HUES64 (cell line): ENCODE results near the gene KMT5C. TPM values are rescaled to one million over a fixed set of nuclear protein-coding genes. Genes with fewer than 3 reads are reported as not detected.

ENCODE experiments used
- H3K27ac ChIP-seq: 2 replicates; pipeline ENCODE4 v1.7.0; 2013; ENCODE audit warnings: low read depth, low read length, inconsistent platforms
- H3K27me3 ChIP-seq: 2 replicates; pipeline ENCODE4 v1.6.1; 2013; ENCODE audit warnings: mild to moderate bottlenecking, low read length; ENCODE audit not compliant: insufficient read depth
- H3K36me3 ChIP-seq: 2 replicates; pipeline ENCODE4 v1.6.1; 2013; ENCODE audit warnings: mild to moderate bottlenecking, low read length; ENCODE audit not compliant: insufficient read depth
- H3K4me1 ChIP-seq: 2 replicates; pipeline ENCODE4 v1.6.1; 2013; ENCODE audit warnings: mild to moderate bottlenecking, low read length, moderate library complexity; ENCODE audit not compliant: insufficient read depth
- H3K4me3 ChIP-seq: 2 replicates; pipeline ENCODE4 v1.5.1; 2013; ENCODE audit warnings: mild to moderate bottlenecking, low read length, moderate library complexity
- H3K9ac ChIP-seq: 2 replicates; pipeline ENCODE4 v1.6.1; 2013; ENCODE audit warnings: mild to moderate bottlenecking, low read depth, low read length
- H3K9me3 ChIP-seq: 2 replicates; pipeline ENCODE4 v1.6.1; 2013; ENCODE audit warnings: low read depth, low read length; ENCODE audit not compliant: insufficient read depth
- WGBS: fragments of 150-250, 120-280 bp; methylation state at CpG from one replicate; pipeline ENCODE4 v1.1.7; 2013; ENCODE audit warnings: missing lambda C conversion rate; 5-methylcytosine and 5-hydroxymethylcytosine counted together
- polyA plus RNA-seq, 2 experiments: library from polyadenylated mRNA; stranded (reverse); fragments of 50-300 nt; gene quantifications; one replicate each; pipeline ENCODE4 v1.2.3, GENCODE V29; 2013

The KMT5C gene
- 13.4 TPM for polyA plus RNA-seq (2013, experiment 1 of 2)
- polyA plus RNA-seq (2013, experiment 2 of 2): 15.2 TPM

DNA sequence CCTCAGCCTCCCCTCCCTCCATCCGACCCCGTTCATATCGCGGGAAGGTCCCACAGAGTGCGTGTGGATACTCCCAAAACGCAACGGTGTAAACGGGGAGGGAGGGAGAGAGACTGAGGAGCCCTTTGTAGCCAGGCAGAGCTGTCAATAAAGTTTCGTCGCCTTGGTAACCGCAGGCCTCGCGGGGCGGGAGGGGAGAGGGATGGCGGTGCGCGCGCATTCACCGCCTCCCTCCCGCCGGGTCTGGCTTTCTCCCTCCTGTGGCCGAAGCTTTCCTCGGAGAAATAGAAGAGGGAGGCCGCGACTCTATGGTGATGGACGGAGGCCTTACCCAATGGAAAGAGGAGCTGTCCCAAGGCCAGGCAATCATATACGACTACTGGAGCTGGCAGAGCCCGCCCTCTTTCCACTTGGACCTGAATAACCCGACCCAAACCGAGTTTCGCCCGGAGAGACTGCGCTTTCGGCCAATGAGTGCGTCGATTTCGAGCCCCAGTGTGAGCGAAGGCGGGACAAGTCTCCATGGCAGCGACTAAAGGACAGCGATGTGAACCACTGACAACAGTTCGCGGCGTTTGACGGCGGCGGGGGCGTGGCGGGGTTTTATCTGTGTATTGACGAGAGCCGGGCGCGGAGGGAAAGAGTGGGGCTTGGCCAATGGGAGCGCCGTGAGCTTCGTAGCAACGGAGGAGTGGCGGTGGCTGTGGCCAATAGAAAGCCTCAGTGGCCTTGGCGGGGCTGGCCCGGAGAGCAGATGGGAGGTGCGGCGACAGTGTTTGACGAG is at the start of gene KMT5C:
Gene KMT5C (plus strand): TSS at position 772 of the 784 bp plus-strand sequence. CDS start 2,061 bp downstream, outside the sequence.
- under 1% methylated on average over 62 of the region's 63 CpGs for WGBS

DNA sequence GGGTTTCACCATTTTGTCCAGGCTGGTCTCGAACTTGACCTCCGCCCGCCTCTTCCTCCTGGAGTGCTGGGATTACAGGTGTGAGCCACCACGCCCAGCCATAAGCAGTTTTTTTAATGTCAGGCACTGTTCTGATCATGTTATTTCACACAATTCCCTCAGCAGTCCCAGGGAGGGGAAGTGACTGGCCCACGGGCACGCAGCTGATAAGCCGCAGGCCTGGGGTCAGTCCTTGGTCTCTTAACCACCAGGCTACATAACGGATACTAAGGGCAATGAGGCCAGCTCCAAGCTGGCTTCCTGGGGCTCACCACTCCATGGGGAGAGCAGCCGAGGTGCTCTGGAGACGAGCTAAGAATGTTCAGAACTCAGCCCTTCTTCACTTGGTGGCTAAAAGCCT is 42.4 kb upstream of the KMT5C start:
- Histone ChIP-seq H3K4me1 (peaks cover 9% of the 10 kb centered on the region), H3K9me3 (no peaks in the 10 kb centered on the region), H3K27ac (no peak overlapping the region), H3K36me3 (peaks cover 48% of the 10 kb centered on the region), H3K27me3 (no peaks in the 10 kb centered on the region), H3K4me3 (no peak overlapping the region), H3K9ac (no peak overlapping the region)
- WGBS: 95% methylated on average over 10 of the region's 10 CpGs

More for the DNA sequence above, at the start of gene KMT5C:
- peaks cover 12% of the 10 kb centered on the region for H3K4me1 ChIP-seq
- no peaks in the 10 kb centered on the region for H3K27me3 ChIP-seq
- peak within 1 kb of the TSS; percentile 72 for H3K4me3 ChIP-seq
- H3K36me3 ChIP-seq: peaks cover 21% of the 10 kb centered on the region
- H3K27ac ChIP-seq: peak within 1 kb of the TSS; percentile 98
- no peaks in the 10 kb centered on the region for H3K9me3 ChIP-seq
- H3K9ac ChIP-seq: peak within 1 kb of the TSS; percentile 92

DNA sequence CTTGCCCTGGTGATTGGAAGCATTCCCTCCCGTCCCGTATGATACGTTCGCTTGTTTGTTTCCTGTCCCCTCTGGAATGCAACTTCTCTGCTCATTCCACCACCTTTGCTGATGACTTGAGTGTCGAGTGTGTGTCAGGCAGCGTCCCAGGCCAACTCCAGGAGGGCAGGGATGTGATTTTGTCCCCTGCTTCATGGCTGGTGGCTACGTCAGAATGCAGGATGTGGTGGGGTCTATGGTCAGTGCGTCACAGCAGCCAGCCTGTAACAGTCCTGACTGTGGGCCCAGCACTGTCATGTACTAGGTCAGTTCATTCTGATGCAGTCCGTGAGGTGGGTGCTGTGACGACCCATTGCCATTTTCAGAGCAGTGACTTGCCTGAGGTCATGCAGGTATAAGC is 39.7 kb upstream of the KMT5C start:
- Histone ChIP-seq H3K4me3 (no peak overlapping the region), H3K27me3 (no peaks in the 10 kb centered on the region), H3K9me3 (no peaks in the 10 kb centered on the region), H3K36me3 (peaks cover 56% of the 10 kb centered on the region), H3K27ac (no peak overlapping the region), H3K4me1 (peaks cover 9% of the 10 kb centered on the region), H3K9ac (no peak overlapping the region)
- WGBS: 91% methylated on average over 10 of the region's 10 CpGs

DNA sequence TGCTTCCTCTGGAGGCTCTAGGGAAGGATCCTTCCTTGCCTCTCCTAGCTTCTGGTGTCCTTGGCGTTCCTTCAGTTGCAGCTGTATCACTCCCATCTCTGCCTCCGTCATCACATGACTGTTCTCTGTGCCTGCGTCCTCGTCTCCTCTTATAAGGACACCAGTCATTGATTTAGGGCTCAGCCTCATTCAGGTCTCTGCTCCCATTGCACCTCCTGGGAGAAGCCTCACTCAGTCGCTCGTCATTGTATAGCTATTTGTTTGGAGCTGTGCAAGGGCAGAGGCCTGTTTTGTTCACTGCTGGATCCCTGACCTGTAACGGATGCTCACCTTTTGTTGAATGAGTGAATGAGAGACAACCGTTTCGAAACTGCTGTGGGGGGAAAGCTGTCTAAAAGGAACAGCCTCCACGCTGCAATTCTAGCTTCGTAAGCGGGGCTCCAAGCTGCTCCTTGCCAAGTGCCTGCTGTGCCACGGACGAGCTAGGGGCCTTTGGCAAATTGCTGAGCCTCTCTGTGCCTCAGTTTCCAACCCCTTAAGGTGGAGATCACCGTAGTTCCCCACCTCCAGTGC is 38.7 kb upstream of the KMT5C start:
- Histone ChIP-seq H3K9me3 (no peaks in the 10 kb centered on the region), H3K4me1 (peaks cover 9% of the 10 kb centered on the region), H3K4me3 (no peak overlapping the region), H3K9ac (0 out of 2 replicates have a peak overlapping the region, but pooled peaks have one; percentile 5), H3K27me3 (no peaks in the 10 kb centered on the region), H3K36me3 (peaks cover 56% of the 10 kb centered on the region), H3K27ac (no peak overlapping the region)
- 83% methylated on average over 15 of the region's 15 CpGs for WGBS

DNA sequence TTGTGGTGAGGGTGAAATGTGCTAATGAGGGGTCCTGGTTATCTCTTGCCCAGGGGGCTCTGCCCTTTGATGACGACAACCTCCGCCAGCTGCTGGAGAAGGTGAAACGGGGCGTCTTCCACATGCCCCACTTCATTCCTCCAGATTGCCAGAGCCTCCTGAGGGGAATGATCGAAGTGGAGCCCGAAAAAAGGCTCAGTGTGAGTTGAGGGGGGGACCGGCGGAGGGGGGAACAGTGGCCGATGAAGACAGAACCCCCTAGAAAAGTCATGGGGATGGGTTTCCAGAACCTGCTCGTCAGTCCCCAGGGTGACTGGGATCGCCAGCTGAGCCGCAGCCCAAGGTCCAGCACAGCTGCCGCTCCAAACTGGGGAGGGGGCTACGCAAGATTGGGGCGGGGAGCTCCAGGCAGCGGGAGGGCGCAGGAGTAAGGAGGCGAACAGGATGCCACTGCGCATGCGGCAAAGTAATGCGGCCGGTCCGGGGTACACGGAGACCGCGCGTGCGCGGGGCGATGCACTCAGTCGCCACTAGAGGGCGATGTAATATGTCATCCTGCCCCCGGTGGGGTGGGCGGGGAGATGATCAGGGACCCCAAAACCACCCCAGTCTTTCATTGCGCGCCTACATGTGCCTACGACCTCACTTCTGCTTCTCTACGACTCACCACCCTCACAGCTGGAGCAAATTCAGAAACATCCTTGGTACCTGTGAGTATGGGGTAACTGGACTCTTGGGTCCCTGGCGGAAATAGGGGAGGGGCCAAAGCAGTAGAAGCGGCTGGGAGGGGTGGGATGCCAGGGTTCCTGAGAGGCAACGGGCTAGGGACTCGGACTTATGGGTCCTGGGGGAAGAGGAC is 38.0 kb upstream of the KMT5C start:
- peak overlapping the region; percentile 34; the same call in 1 of the 2 replicates for H3K4me3 ChIP-seq
- WGBS: 27% methylated on average over 41 of the region's 42 CpGs
- H3K27ac ChIP-seq: no peak overlapping the region
- H3K27me3 ChIP-seq: no peaks in the 10 kb centered on the region
- H3K4me1 ChIP-seq: peaks cover 9% of the 10 kb centered on the region
- H3K36me3 ChIP-seq: peaks cover 60% of the 10 kb centered on the region
- H3K9ac ChIP-seq: 0 out of 2 replicates have a peak overlapping the region, but pooled peaks have one; percentile 5
- no peaks in the 10 kb centered on the region for H3K9me3 ChIP-seq

DNA sequence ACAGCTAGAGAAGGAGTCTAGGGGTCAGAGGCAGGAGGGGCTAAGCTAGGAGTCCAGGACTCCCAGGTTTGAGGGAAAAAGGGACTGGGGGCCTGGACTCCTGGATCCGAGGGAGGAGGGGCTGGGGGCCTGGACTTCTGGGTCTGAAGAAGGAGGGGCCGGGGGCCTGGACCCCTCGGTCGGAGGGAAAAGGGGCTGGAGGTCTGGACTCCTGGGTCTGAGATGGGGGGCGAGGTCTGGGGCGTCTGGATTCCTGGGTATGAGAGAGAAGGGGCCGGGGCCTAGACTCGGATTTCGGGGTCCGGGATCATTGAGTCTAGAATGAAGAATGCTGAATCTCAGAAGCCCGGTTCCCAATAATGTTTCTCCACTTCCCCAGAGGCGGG is 37.4 kb upstream of the KMT5C start:
- Histone ChIP-seq H3K27me3 (no peaks in the 10 kb centered on the region), H3K9ac (no peak overlapping the region), H3K9me3 (no peaks in the 10 kb centered on the region), H3K4me1 (peaks cover 9% of the 10 kb centered on the region), H3K4me3 (no peak overlapping the region), H3K36me3 (peaks cover 63% of the 10 kb centered on the region), H3K27ac (no peak overlapping the region)
- 95% methylated on average over 12 of the region's 12 CpGs for WGBS

DNA sequence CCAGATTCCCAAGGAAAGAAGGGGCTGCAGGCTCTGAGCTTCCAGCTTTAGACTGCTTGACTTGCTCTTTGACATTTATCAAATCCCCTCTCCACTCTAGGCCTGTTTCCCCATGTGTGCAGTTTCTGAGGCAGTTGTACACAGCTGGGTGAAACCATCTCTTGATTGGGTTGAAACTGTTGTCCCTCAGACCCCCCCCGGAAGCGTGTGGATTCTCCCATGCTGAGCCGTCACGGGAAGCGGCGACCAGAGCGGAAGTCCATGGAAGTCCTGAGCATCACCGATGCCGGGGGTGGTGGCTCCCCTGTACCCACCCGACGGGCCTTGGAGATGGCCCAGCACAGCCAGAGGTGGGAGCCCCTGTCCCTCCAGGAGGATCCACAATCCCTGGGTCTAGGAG is 36.2 kb upstream of the KMT5C start:
- no peaks in the 10 kb centered on the region for H3K9me3 ChIP-seq
- H3K4me3 ChIP-seq: no peak overlapping the region
- H3K36me3 ChIP-seq: peaks cover 65% of the 10 kb centered on the region
- peaks cover 9% of the 10 kb centered on the region for H3K4me1 ChIP-seq
- H3K27me3 ChIP-seq: no peaks in the 10 kb centered on the region
- H3K27ac ChIP-seq: no peak overlapping the region
- H3K9ac ChIP-seq: no peak overlapping the region
- WGBS: 96% methylated on average over 11 of the region's 11 CpGs

DNA sequence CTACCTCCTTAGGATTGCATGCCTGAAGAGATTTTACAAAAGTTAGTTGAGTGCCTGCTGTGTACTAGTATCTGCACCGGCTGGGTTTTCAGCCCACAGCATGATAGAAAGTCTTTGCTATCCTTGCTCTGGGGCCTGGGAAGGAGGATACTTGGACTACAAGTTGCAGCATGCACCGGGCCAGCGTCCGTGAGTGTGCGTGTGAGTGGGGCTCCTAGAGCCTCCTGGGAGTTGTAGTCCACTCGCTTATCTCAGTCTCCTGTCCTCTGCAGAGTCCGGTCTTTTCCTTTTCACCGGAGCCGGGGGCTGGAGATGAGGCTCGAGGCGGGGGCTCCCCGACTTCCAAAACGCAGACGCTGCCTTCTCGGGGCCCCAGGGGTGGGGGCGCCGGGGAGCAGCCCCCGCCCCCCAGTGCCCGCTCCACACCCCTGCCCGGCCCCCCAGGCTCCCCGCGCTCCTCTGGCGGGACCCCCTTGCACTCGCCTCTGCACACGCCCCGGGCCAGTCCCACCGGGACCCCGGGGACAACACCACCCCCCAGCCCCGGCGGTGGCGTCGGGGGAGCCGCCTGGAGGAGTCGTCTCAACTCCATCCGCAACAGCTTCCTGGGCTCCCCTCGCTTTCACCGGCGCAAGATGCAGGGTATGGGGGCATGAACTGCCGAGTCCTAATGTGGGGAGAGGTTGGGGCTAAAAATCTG is 35.2 kb upstream of the KMT5C start:
- WGBS: 93% methylated on average over 39 of the region's 39 CpGs
- no peaks in the 10 kb centered on the region for H3K27me3 ChIP-seq
- no peaks in the 10 kb centered on the region for H3K9me3 ChIP-seq
- H3K4me1 ChIP-seq: peaks cover 9% of the 10 kb centered on the region
- no peak overlapping the region for H3K9ac ChIP-seq
- no peak overlapping the region for H3K4me3 ChIP-seq
- no peak overlapping the region for H3K27ac ChIP-seq
- peaks cover 66% of the 10 kb centered on the region for H3K36me3 ChIP-seq

DNA sequence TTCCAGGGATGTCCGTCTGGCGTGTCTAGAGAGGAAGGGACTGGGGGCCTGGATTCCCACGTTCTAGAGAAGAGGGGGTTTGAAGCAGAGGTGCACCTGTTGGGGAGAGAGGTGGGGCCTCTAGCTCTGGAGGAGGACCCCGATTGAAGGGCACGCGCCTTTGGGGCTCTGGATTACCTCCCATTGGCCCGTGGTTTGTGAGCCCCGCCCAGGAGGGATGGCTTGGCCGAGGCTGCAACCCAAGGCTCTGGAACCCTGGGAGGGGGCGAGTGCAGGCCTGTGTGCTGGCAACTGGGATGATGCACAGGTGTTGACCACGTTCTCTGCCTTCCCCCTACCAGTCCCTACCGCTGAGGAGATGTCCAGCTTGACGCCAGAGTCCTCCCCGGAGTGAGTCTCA is 34.7 kb upstream of the KMT5C start:
- no peak overlapping the region for H3K9ac ChIP-seq
- 89% methylated on average over 14 of the region's 14 CpGs for WGBS
- H3K4me1 ChIP-seq: peaks cover 9% of the 10 kb centered on the region
- H3K36me3 ChIP-seq: peaks cover 67% of the 10 kb centered on the region
- H3K27me3 ChIP-seq: no peaks in the 10 kb centered on the region
- H3K9me3 ChIP-seq: no peaks in the 10 kb centered on the region
- H3K4me3 ChIP-seq: no peak overlapping the region
- no peak overlapping the region for H3K27ac ChIP-seq

DNA sequence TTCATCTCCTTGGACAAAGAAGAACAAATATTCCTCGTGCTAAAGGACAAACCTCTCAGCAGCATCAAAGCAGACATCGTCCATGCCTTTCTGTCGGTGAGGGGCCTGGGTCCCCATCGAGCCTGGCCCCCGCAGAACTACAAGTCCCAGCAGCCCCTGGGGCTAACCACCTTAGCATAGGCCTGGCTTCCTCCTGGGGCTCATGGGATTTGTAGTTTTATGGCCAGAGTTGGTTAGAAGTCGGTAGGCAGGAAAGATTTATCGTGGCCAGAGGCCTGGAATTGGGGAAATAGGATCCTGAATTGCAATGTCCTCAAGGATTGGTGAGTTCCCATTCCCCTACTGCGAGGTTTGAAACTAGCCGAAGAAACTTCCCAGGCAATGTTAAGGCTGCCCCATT is 34.2 kb upstream of the KMT5C start:
- no peak overlapping the region for H3K4me3 ChIP-seq
- H3K4me1 ChIP-seq: peaks cover 9% of the 10 kb centered on the region
- no peak overlapping the region for H3K9ac ChIP-seq
- no peaks in the 10 kb centered on the region for H3K9me3 ChIP-seq
- H3K27me3 ChIP-seq: no peaks in the 10 kb centered on the region
- 92% methylated on average over 9 of the region's 9 CpGs for WGBS
- no peak overlapping the region for H3K27ac ChIP-seq
- H3K36me3 ChIP-seq: peaks cover 70% of the 10 kb centered on the region
